ENCODE measurements around the gene PALLD.

DNA sequence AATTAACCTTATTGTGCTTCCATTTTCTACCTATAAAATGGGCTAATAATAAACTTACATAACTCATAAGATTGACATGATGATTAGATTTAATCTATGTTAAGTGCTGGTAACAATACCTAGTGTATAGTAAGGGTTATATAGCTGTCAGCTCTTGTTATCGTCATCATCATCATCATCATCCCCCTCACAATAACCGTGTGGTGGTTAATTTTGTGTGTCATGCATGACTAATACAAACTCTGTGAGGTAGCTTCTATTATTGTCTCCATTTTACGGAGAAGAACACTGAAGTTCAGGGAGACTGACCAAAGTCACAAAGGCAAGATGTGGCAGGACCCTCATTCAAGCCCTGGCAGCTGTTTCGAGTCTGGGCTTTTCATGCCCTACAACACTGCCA lies 211.3 kb downstream of the PALLD start:
- TF ChIP-seq EZH2 (IDR thresholded peaks at IDR 0.05) (no peak), POLR2AphosphoS5 (IDR thresholded peaks at IDR 0.05; ENCODE audit: borderline replicate concordance, low read depth, low read length) (no peak), FOXP2 (optimal IDR thresholded peaks at IDR 0.05; ENCODE audit: control extremely low read depth, extremely low read length, insufficient read depth) (no peak)

All from SK-N-MC (cell line).